ENCODE results near the gene ZSCAN29.
A peak's percentile ranks its signal among the peaks of the same experiment; 100 is the strongest.
"Not testable (repeated sequence)": the region's sequence is repeated elsewhere in the genome, so short reads cannot be mapped to it uniquely, and the experiment has no call there.

ZSCAN29 gene

GRCh38 chr15:43370975-43371974 is at the start of gene ZSCAN29, which contains the start of gene TUBGCP4:
Gene ZSCAN29, minus strand, starts transcription at chr15:43371043. Its CDS starts 1,130 bp downstream, at chr15:43369913.
Gene TUBGCP4, plus strand, starts transcription at chr15:43371101. Its CDS starts 254 bp downstream, at chr15:43371355.
- DNase-seq: peak; percentile 79

DNA sequence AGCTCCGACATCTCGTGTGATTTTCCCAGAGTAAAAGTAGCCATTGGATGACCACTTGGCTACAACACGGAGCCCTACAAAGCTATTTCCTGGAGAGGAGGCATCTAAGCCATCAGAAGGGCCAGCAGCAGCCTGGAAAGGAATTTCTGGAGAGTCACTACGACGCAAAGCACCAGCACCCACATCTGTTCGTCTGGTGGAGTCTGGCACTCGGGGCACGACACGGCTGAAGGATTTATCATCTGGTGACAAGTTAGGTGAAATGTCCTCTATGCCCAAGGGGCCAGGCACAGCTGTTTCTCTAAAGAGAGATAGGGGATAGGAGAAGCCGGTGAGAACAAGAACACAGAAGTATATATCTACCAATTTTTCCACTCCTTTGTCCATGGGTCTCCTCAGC is 49.6 kb upstream of the ZSCAN29 start:
- DNase-seq: no peak

DNA sequence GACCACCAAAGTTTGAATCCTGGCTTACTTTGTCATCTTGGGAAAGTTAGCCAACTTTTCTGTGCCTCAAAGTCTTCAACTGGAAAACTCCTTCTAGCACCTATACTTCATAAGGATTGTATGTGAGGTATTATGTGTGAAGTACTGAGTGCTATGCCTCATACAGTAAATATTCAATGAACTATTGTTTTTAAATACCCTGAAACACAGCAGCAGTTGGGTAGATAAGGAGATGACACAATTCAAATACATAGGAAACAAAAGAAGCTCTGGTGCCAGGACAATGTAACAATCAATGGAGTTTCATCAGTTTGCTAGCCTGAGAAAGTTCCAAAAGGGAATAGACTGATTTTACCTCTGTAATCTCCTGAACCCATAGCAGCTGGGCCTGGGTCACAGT is 43.4 kb upstream of the ZSCAN29 start:
- no peak for DNase-seq

DNA sequence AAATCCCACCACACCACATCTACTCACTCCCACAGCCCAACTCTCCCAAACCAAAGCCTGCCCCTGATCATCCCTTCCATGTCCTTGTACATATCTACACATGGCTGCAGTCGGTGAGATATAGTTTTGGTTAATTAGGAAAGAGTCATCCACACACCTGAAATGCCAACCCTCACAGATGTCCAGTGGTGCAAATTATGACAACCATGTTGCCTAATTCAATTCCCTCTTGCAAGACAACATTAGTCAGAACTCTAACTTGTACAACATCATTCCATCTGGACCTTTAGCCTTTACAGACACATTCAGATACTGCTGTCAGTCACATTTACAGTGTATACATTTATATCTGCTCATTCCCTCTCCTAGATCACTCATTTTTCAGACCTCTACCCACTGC is 41.3 kb upstream of the ZSCAN29 start:
- DNase-seq: no peak

DNA sequence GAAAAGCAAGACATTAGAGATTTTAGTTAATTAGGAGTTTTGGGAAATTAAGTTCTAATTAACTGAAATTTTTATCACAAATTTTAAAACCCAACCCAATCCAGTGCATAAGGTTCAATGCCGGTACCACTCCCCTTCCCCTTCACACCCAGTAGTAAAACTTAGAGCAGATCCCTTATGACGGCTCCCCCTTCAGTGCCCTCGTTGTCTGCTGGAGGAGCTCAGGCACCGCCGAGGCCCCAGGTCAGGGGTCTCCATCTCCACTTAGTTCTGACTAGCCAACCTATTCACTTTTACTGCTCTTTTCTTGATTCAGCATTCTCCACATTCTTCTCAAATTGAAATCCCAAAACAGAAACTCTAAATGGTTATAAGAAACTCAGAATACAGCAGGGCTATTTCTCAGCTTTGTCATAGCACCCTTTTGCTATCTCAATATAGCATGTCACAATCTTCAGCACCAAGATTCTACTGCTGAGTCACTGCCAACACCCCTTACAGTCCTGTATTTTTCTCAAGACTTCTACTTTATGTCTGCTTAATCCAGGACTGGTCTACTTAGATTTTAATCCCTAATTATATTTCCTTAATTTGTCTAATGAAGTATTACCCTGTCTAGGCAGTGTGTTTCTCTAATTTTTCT is 39.9 kb upstream of the ZSCAN29 start:
- DNase-seq: no peak

GRCh38 chr15:43408789-43409188 is 37.9 kb upstream of the ZSCAN29 start:
- no peak for DNase-seq

GRCh38 chr15:43406808-43407207 is 36.0 kb upstream of the ZSCAN29 start:
- DNase-seq: no peak

DNA sequence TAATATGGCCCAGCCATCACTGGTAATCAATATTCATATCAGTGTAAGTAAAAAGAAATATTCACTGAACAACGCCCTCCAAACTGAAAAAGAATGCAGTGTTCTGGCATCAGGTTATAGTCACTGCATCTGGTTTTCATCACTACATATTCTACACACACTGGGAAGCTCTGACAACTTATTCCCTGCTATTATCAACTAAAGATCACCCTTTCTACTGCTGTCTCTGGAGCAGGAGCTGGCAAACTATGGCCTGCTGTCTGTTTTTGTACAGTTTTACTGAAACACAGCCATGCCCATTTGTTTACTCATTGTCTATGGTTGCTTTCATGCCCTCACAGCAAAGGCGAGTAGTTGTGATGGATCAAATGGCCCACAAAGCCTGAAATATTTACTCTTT is 35.3 kb upstream of the ZSCAN29 start:
- DNase-seq: no peak

GRCh38 chr15:43404130-43404529 is 33.3 kb upstream of the ZSCAN29 start:
- no peak for DNase-seq

- DNase-seq: no peak
These were observed 32.8 kb upstream of the ZSCAN29 start for GRCh38 chr15:43403616-43404015.

DNA sequence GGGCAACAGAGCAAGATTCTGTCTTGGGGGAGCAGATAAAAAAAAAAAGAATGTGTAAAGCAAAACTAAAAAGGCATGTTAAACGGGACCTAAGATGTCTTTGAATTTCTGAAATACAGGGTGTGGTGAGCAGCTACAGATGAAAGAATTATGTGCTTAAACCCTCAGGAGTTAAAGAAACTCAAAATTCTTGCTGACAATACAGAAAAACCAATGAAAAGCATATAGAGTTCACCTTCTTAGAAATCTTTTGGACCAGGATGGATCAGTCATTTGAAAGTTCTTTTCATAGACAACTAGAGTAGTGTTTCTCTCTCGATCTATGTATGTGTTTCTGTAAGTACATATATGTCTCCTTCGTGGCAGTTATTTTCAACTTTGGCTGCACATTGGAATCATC is 31.4 kb upstream of the ZSCAN29 start:
- DNase-seq: no peak

- not testable (repeated sequence) for DNase-seq
These were observed 22.7 kb upstream of the ZSCAN29 start for GRCh38 chr15:43393592-43393991.

- no peak for DNase-seq
These were observed 19.9 kb upstream of the ZSCAN29 start for GRCh38 chr15:43390723-43391122.

- DNase-seq: no peak
These were observed 12.2 kb upstream of the ZSCAN29 start for GRCh38 chr15:43383070-43383469.

DNA sequence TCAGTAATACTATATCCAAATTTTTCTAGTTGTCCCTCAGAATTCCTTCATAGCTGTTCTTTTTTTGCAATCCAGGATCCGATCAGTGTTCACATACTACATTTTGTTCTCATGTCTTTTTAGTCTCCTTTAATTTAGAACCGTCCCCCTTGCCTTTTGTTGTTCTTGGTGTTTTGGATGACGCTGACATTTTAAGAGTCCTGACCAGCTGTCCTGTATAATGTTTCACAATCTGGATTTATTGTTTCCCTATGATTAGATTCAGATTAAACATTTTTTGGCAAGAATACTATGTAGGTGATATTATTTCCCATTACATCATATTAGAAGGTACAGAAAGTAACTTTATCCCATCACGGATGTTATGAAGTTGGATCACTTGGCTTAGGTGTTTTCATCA is 11.5 kb upstream of the ZSCAN29 start:
- DNase-seq: no peak

DNA sequence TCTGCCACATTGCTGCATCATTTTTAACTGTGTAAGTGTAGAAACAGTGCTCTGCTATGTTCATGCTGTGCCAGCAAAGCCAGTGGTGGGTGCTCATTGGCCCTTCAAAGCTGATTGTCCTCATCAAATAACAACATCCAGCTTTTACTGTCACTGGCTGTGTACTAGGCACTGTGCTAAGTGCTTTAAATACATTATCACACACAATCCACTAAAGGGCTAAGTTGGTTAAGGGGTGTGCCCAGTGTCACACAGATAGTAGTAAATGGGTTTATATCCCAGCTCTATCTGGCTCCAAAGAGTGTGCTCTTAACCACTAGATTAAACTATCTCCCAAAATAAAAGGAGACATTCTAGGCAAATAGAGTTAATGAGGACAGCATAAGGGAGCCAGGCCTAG is 7.8 kb upstream of the ZSCAN29 start:
- DNase-seq: no peak

GRCh38 chr15:43376017-43376705 is 5.3 kb upstream of the ZSCAN29 start:
- peak; percentile 30 for DNase-seq

DNA sequence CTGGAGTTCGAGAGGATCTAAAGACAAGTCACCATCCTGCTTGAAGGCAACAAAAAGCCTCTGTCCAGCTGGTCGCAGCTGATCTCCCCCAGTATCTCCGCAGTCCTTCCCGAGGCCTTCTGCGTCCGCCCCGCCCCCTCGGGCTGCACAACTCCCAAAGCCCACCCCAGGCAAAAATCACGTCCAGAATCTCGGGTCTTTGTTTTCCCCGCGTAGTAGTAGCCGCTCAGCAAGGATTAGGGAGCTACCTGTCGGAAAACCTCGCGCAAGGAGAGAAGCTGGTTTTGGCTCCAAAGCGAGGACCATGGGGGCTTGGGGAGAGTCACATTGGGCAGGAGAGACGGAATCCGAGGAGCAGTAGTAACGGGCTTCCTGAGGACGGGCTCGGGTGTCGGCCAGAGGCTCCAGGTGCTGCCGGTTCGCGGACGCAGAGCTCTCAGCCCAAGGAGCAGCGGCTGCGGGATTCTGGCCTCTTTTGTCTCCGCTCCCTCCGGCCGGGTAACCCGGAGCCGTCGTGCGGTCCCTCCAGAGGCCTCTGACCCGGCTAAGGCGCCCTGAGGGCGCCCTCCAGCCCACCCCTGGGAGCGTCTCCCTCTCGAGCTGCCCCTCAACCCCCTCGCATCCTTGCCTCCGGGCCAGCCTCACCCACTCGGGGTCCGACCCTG is 401 bp downstream of the ZSCAN29 start:
- DNase-seq: no peak

DNA sequence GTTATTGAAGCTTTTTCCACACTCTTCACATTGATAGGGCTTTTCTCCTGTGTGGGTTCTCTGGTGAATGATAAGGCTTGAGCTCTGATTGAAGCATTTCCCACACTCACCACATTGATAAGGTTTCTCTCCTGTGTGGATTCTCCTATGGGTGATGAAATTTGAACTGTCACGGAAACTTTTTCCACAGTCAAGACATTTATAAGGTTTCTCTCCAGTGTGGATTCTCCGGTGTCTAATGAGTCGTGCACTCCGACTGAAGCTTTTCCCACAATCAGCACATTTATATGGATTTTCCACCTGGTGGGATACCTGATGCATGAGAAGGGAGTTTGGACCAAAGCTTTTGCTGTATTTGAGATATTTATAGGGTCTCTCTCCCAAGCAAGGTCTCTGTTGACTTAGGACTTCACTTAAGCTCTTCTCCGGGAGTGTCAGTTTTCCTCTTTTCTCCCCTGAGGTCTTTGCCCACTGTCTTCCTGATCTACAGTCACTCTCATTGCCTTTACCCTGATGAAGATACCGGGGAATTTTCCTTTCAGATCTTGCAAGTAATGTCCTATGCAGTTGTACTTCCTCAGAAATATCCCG is 9.4 kb downstream of the ZSCAN29 start:
- DNase-seq: no peak

- no peak for DNase-seq
These were observed 10.0 kb downstream of the ZSCAN29 start for GRCh38 chr15:43360821-43361220.

GRCh38 chr15:43352693-43353382 is 18.0 kb downstream of the ZSCAN29 start:
- no peak for DNase-seq

GRCh38 chr15:43347114-43347513 is 23.7 kb downstream of the ZSCAN29 start:
- no peak for DNase-seq

Measured in activated naive CD4-positive, alpha-beta T cell treated with Interleukin-2 at 50 U/mL for 16 hours (primary cell).